Neutrophil (primary cell): Measurements from ENCODE around the gene ZNF684.
"Not testable (repeated sequence)": the region's sequence is repeated elsewhere in the genome, so short reads cannot be mapped to it uniquely, and the experiment has no call there.

Experiments
- H3K27ac ChIP-seq: fragments of 200-600 bp; sonication (generic); 2 replicates; pipeline ENCODE4 v1.5.1; 2016; ENCODE audit warnings: mild to moderate bottlenecking, moderate library complexity
- H3K27me3 ChIP-seq: fragments of 200-600 bp; sonication (generic); 2 replicates; pipeline ENCODE4 v1.6.0; 2016; ENCODE audit warnings: mild to moderate bottlenecking
- H3K36me3 ChIP-seq: fragments of 200-600 bp; sonication (generic); 2 replicates; pipeline ENCODE4 v1.5.1; 2017
- H3K4me1 ChIP-seq, 2 experiments: fragments of 200-600 bp in 1 of 2; sonication (generic) in 1 of 2; 1 replicate in 1 of 2; 2 replicates in 1 of 2; pipeline versions ENCODE4 v1.5.1 to v1.6.1; 2013 to 2016; ENCODE audit warnings: low read depth in 1 of 2, low read length in 1 of 2, mild to moderate bottlenecking in 1 of 2, moderate library complexity in 1 of 2; ENCODE audit not compliant: control insufficient read depth in 1 of 2, insufficient read depth in 1 of 2
- H3K4me3 ChIP-seq, 2 experiments: fragments of 200-600 bp in 1 of 2; sonication (generic) in 1 of 2; 1 replicate in 1 of 2; 2 replicates in 1 of 2; pipeline ENCODE4 v1.5.1; 2013 to 2016; ENCODE audit warnings: low read depth in 1 of 2, low read length in 1 of 2, mild to moderate bottlenecking in 1 of 2, moderate library complexity in 1 of 2
- H3K9me3 ChIP-seq: fragments of 200-600 bp; sonication (generic); 2 replicates; pipeline ENCODE4 v1.5.1; 2016
- CTCF ChIP-seq: fragments of 200-600 bp; sonication (generic); IDR thresholded peaks from 2 replicates; pipeline ENCODE4 v1.5.1; 2016; ENCODE audit warnings: antibody characterized with exemption

Gene ZNF684

DNA sequence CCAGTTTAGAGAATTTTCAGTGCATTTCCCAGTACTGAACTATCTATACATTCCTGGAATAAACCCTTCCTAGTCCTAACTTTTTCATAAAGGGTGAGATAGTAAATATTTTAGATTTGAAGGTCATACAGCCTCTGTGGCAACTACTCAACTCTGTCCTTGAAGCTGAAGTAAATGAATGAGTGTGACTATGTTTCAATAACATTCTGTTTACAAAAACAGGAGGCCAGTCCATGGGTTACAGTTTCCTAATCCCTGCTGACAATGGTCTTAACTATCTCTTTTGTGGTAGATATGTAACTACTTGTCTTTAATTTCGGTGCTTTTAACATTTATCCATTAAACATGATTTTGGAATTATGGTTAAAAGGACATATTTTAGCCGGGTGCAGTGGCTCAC, 4.3 kb downstream of the ZNF684 start:
- TF ChIP-seq CTCF = no peak
- no peak overlapping the region for H3K4me3 ChIP-seq
- no peaks in the 10 kb centered on the region for H3K36me3 ChIP-seq
- H3K9me3 ChIP-seq = no peaks in the 10 kb centered on the region
- no peak overlapping the region for H3K27ac ChIP-seq
- peaks cover 14 to 16% of the 10 kb centered on the region in 2 experiments for H3K4me1 ChIP-seq
- H3K27me3 ChIP-seq = no peaks in the 10 kb centered on the region

GRCh38 chr1:40539338-40539737, 7.9 kb downstream of the ZNF684 start:
- no peaks in the 10 kb centered on the region for H3K9me3 ChIP-seq
- peaks cover 2% of the 10 kb centered on the region for H3K36me3 ChIP-seq
- H3K4me3 ChIP-seq = no peak overlapping the region
- H3K27ac ChIP-seq = peak overlapping the region; percentile 49
- no peaks in the 10 kb centered on the region for H3K27me3 ChIP-seq
- no peak for TF ChIP-seq CTCF
- peaks cover 0 to 4% of the 10 kb centered on the region in 2 experiments for H3K4me1 ChIP-seq

GRCh38 chr1:40546957-40547356, 15.5 kb downstream of the ZNF684 start:
- H3K27ac ChIP-seq = no peak overlapping the region
- H3K9me3 ChIP-seq = no peaks in the 10 kb centered on the region
- no peak for TF ChIP-seq CTCF
- no peaks in the 10 kb centered on the region for H3K4me1 ChIP-seq
- H3K27me3 ChIP-seq = no peaks in the 10 kb centered on the region
- H3K36me3 ChIP-seq = peaks cover 3% of the 10 kb centered on the region
- H3K4me3 ChIP-seq = no peak overlapping the region

DNA sequence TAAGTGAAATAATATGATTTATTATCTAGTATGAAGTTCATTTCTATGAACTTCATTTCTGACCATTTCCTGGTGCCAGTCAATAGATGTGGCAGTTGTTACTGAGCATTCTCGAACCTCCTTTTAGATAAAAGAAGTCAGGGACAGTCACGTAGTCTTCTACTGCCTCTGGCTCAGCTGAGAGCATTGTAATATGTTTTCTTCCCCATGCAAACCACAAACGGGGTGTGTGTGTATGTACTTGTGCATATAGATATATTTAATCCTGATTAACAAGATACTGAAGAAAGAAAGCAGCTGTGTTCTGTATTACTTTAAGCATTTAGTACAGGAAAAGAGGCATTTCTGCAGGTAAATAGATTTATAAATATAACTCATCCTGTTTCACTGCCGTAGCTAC, 21.6 kb downstream of the ZNF684 start:
- H3K9me3 ChIP-seq = no peaks in the 10 kb centered on the region
- H3K27ac ChIP-seq = no peak overlapping the region
- no peak for TF ChIP-seq CTCF
- no peaks in the 10 kb centered on the region for H3K4me1 ChIP-seq
- H3K4me3 ChIP-seq = no peak overlapping the region
- H3K36me3 ChIP-seq = no peaks in the 10 kb centered on the region
- no peaks in the 10 kb centered on the region for H3K27me3 ChIP-seq

DNA sequence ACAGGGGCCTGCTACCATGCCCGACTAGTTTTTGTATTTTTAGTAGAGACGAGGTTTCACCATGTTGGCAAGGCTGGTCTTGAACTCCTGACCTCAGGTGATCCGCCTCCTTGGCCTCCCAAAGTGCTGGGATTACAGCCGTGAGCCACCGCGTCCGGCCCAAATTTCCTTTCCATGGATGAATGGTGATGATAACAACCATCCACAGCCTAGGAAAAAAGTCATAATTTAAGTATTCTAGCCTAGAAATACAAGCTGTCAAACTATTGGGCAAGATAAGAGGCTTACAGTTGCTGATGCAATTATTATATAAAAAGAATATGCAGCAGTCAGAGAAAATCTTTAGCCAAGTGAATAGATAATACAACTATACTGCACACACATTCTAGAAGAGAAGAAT, 23.4 kb downstream of the ZNF684 start:
- H3K4me3 ChIP-seq, H3K27ac ChIP-seq, H3K9me3 ChIP-seq, H3K36me3 ChIP-seq, H3K27me3 ChIP-seq, H3K4me1 ChIP-seq: not testable (repeated sequence)

GRCh38 chr1:40556121-40556520, 24.7 kb downstream of the ZNF684 start:
- Histone ChIP-seq H3K4me1 (no peaks in the 10 kb centered on the region), H3K4me3 (no peak overlapping the region), H3K27me3 (no peaks in the 10 kb centered on the region), H3K9me3 (no peaks in the 10 kb centered on the region), H3K36me3 (no peaks in the 10 kb centered on the region), H3K27ac (no peak overlapping the region)
- TF ChIP-seq CTCF = no peak

DNA sequence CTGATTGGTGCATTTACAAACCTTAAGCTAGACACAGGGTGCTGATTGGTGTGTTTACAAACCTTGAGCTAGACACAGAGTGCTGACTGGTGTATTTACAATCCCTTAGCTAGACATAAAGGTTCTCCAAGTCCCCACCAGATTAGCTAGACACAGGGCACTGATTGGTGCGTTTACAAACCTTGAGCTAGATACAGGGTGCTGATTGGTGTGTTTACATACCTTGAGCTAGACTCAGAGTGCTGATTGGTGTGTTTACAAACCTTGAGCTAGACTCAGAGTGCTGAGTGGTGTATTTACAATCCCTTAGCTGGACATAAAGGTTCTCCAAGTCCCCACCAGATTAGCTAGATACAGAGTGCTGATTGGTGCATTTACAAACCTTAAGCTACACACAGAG, 26.8 kb downstream of the ZNF684 start:
- H3K27me3 ChIP-seq, H3K4me1 ChIP-seq, H3K27ac ChIP-seq, H3K36me3 ChIP-seq, H3K9me3 ChIP-seq, H3K4me3 ChIP-seq: not testable (repeated sequence)
